Measurements from ENCODE around the gene IRAK4. TPM values are rescaled to one million over a fixed set of nuclear protein-coding genes. Genes with fewer than 3 reads are reported as not detected.
"Not testable (repeated sequence)": the region's sequence is repeated elsewhere in the genome, so short reads cannot be mapped to it uniquely, and the experiment has no call there.

The IRAK4 gene
- total RNA-seq, 1 donor from 2014 or later, result 7.5 TPM

- H3K27ac Mint-ChIP-seq (ENCODE audit: unreplicated experiment), result no peak overlapping the region
- no peaks in the 10 kb centered on the region for H3K27me3 Mint-ChIP-seq (ENCODE audit: low read depth)
- no peak for TF ChIP-seq CTCF (IDR thresholded peaks at IDR 0.05)
- DNase-seq (ENCODE audit: low spot score), result no peak
- peaks cover 2% of the 10 kb centered on the region for H3K9me3 Mint-ChIP-seq (ENCODE audit: low read depth)
- peaks cover 5% of the 10 kb centered on the region for H3K36me3 Mint-ChIP-seq (ENCODE audit: low read depth)
- H3K4me3 Mint-ChIP-seq (ENCODE audit: unreplicated experiment), result no peak overlapping the region
- peaks cover 23% of the 10 kb centered on the region for H3K4me1 Mint-ChIP-seq (ENCODE audit: low read depth)
Measured at GRCh38 chr12:43740511-43741100, 18.1 kb upstream of the IRAK4 start.

GRCh38 chr12:43742106-43742505, 16.6 kb upstream of the IRAK4 start:
- H3K36me3 Mint-ChIP-seq (ENCODE audit: low read depth), result peaks cover 5% of the 10 kb centered on the region
- H3K4me1 Mint-ChIP-seq (ENCODE audit: low read depth), result peaks cover 20% of the 10 kb centered on the region
- no peak overlapping the region for H3K4me3 Mint-ChIP-seq (ENCODE audit: unreplicated experiment)

GRCh38 chr12:43744826-43745225, 13.9 kb upstream of the IRAK4 start:
- TF ChIP-seq CTCF (IDR thresholded peaks at IDR 0.05), result no peak
- Mint-ChIP-seq H3K36me3 (ENCODE audit: low read depth) (peaks cover 5% of the 10 kb centered on the region), H3K9me3 (ENCODE audit: low read depth) (peaks cover 2% of the 10 kb centered on the region), H3K27me3 (ENCODE audit: low read depth) (no peaks in the 10 kb centered on the region), H3K27ac (ENCODE audit: unreplicated experiment) (no peak overlapping the region), H3K4me3 (ENCODE audit: unreplicated experiment) (no peak overlapping the region), H3K4me1 (ENCODE audit: low read depth) (peaks cover 17% of the 10 kb centered on the region)
- no peak for DNase-seq (ENCODE audit: low spot score)

More at GRCh38 chr12:43742106-43742505, 16.6 kb upstream of the IRAK4 start:
- no peak for TF ChIP-seq CTCF (IDR thresholded peaks at IDR 0.05)
- Mint-ChIP-seq H3K27me3 (ENCODE audit: low read depth) (no peaks in the 10 kb centered on the region), H3K27ac (ENCODE audit: unreplicated experiment) (peak overlapping the region; percentile 83), H3K9me3 (ENCODE audit: low read depth) (peaks cover 2% of the 10 kb centered on the region)
- no peak for DNase-seq (ENCODE audit: low spot score)

- no peak overlapping the region for H3K27ac Mint-ChIP-seq (ENCODE audit: unreplicated experiment)
- DNase-seq (ENCODE audit: low spot score), result no peak
- H3K4me1 Mint-ChIP-seq (ENCODE audit: low read depth), result no peaks in the 10 kb centered on the region
- peaks cover 2% of the 10 kb centered on the region for H3K9me3 Mint-ChIP-seq (ENCODE audit: low read depth)
- peaks cover 9% of the 10 kb centered on the region for H3K36me3 Mint-ChIP-seq (ENCODE audit: low read depth)
- H3K27me3 Mint-ChIP-seq (ENCODE audit: low read depth), result no peaks in the 10 kb centered on the region
- TF ChIP-seq CTCF (IDR thresholded peaks at IDR 0.05), result no peak
- H3K4me3 Mint-ChIP-seq (ENCODE audit: unreplicated experiment), result no peak overlapping the region
Measured at GRCh38 chr12:43749016-43749415, 9.7 kb upstream of the IRAK4 start.

GRCh38 chr12:43750814-43751213, 7.9 kb upstream of the IRAK4 start:
- Mint-ChIP-seq H3K27ac (ENCODE audit: unreplicated experiment) (no peak overlapping the region), H3K36me3 (ENCODE audit: low read depth) (peaks cover 10% of the 10 kb centered on the region), H3K27me3 (ENCODE audit: low read depth) (no peaks in the 10 kb centered on the region), H3K4me1 (ENCODE audit: low read depth) (no peaks in the 10 kb centered on the region), H3K4me3 (ENCODE audit: unreplicated experiment) (no peak overlapping the region), H3K9me3 (ENCODE audit: low read depth) (no peaks in the 10 kb centered on the region)
- TF ChIP-seq CTCF (IDR thresholded peaks at IDR 0.05), result no peak
- DNase-seq (ENCODE audit: low spot score), result no peak

- H3K27me3 Mint-ChIP-seq (ENCODE audit: low read depth); H3K4me3 Mint-ChIP-seq (ENCODE audit: unreplicated experiment); H3K9me3 Mint-ChIP-seq (ENCODE audit: low read depth); H3K36me3 Mint-ChIP-seq (ENCODE audit: low read depth); DNase-seq (ENCODE audit: low spot score); H3K4me1 Mint-ChIP-seq (ENCODE audit: low read depth); H3K27ac Mint-ChIP-seq (ENCODE audit: unreplicated experiment): not testable (repeated sequence)
Measured at GRCh38 chr12:43751360-43751759, 7.4 kb upstream of the IRAK4 start.

All from chondrocyte (in vitro differentiated cells).